Posterior cingulate gyrus (tissue), 11 donors: ENCODE measurements around the gene MATN1.

ENCODE experiments used
- DNase-seq, 10 donors: peaks; one replicate each; pipeline versions ENCODE4 v3.0.0 to v3.0.0-alpha.2; 2020 to 2021; ENCODE audit warnings: mixed read lengths in 3 of 10
- intact Hi-C: fragments of 100-400 bp; cut with DNase I; formaldehyde crosslinking; loops from one replicate; pipeline ENCODE4 v1.15.1; 2023

Gene MATN1

GRCh38 chr1:30735668-30736498 is 12.5 kb upstream of the MATN1 start:
- no peak for DNase-seq
- intact Hi-C loops = no loop called here

- peak in 1 of 10 donors; percentile 71 for DNase-seq
- intact Hi-C loops = no loop called here
These were observed 11.7 kb upstream of the MATN1 start for GRCh38 chr1:30735124-30735523.

GRCh38 chr1:30734580-30734979 is 11.2 kb upstream of the MATN1 start:
- DNase-seq = no peak
- intact Hi-C loops = no loop called here

- intact Hi-C loops = no loop called here
- DNase-seq = peak in 1 of 10 donors; percentile 58
These were observed 10.7 kb upstream of the MATN1 start for GRCh38 chr1:30734106-30734505.

- peak in 2 of 10 donors; percentile 45 to 67 for DNase-seq
- intact Hi-C loops = no loop called here
These were observed 10.1 kb upstream of the MATN1 start for GRCh38 chr1:30733493-30733892.

GRCh38 chr1:30732277-30732996 is 9.1 kb upstream of the MATN1 start:
- intact Hi-C loops = no loop called here
- peak in 2 of 10 donors; percentile 55 to 74 for DNase-seq

- DNase-seq = peak in 2 of 10 donors; percentile 37 to 41
- intact Hi-C loops = no loop called here
These were observed 8.5 kb upstream of the MATN1 start for GRCh38 chr1:30731806-30732276.

- DNase-seq = peak in 1 of 10 donors; percentile 75
- intact Hi-C loops = no loop called here
These were observed 7.9 kb upstream of the MATN1 start for GRCh38 chr1:30731109-30731805.

- DNase-seq = peak in 3 of 10 donors; percentile 80 to 89 (median 81)
These were observed 7.1 kb upstream of the MATN1 start for GRCh38 chr1:30730346-30731108.

GRCh38 chr1:30729901-30730300 is 6.5 kb upstream of the MATN1 start:
- intact Hi-C loops = loop anchor here (5.0 kb wide), 1 partner anchor 182 kb away; no protein-coding TSS in a partner anchor
- peak in 1 of 10 donors; percentile 71 for DNase-seq

More at GRCh38 chr1:30730346-30731108, 7.1 kb upstream of the MATN1 start:
- intact Hi-C loops = no loop called here

- intact Hi-C loops = loop anchor here (5.0 kb wide), 1 partner anchor 183 kb away; no protein-coding TSS in a partner anchor
- DNase-seq = peak in 2 of 10 donors; percentile 58 to 62
These were observed 5.7 kb upstream of the MATN1 start for GRCh38 chr1:30728832-30729638.

GRCh38 chr1:30728340-30728739 is 5.0 kb upstream of the MATN1 start:
- intact Hi-C loops = loop anchor here (5.0 kb wide), 1 partner anchor 184 kb away; no protein-coding TSS in a partner anchor
- peak in 2 of 10 donors; percentile 38 to 64 for DNase-seq

- intact Hi-C loops = loop anchor here (5.0 kb wide), 1 partner anchor 184 kb away; no protein-coding TSS in a partner anchor
- DNase-seq = peak in 1 of 10 donors; percentile 54
These were observed 4.4 kb upstream of the MATN1 start for GRCh38 chr1:30727824-30728223.

- intact Hi-C loops = loop anchor here (5.0 kb wide), 1 partner anchor 185 kb away; no protein-coding TSS in a partner anchor
- peak in 3 of 10 donors; percentile 24 to 71 (median 50) for DNase-seq
These were observed 3.6 kb upstream of the MATN1 start for GRCh38 chr1:30726773-30727684.

GRCh38 chr1:30726236-30726635 is 2.9 kb upstream of the MATN1 start:
- intact Hi-C loops = loop anchor here (5.0 kb wide), 1 partner anchor 186 kb away; no protein-coding TSS in a partner anchor

GRCh38 chr1:30725450-30726095 is 2.2 kb upstream of the MATN1 start:
- DNase-seq = peak in 5 of 10 donors; percentile 33 to 88 (median 73)
- intact Hi-C loops = loop anchor here (5.0 kb wide), 1 partner anchor 187 kb away; no protein-coding TSS in a partner anchor

More at GRCh38 chr1:30726236-30726635, 2.9 kb upstream of the MATN1 start:
- peak in 3 of 10 donors; percentile 30 to 61 (median 50) for DNase-seq
